OCI-LY1 (cell line): ENCODE data around the gene ABR.

Experiments used
- CTCF ChIP-seq: fragments of 200-600 bp; sonication (generic), shearing (Covaris generic); IDR thresholded peaks from 2 replicates; pipeline ENCODE4 v1.5.1; 2017; ENCODE audit warnings: mild to moderate bottlenecking, antibody characterized with exemption, low read length, moderate library complexity, mixed read lengths
- EZH2 ChIP-seq: fragments of 200-600 bp; sonication (generic), shearing (Covaris generic); IDR thresholded peaks from 2 replicates; pipeline ENCODE4 v1.8.0; 2017; ENCODE audit warnings: borderline replicate concordance, mixed run types, mild to moderate bottlenecking, antibody characterized with exemption, low read length, moderate library complexity, mixed read lengths

- TF ChIP-seq EZH2: no peak
- TF ChIP-seq CTCF: no peak
Measured at GRCh38 chr17:1003972-1004768, 175.6 kb downstream of the ABR start.
